Transverse colon (tissue), 3 donors: ENCODE results near the gene C1orf159.

Source experiments
- CTCF ChIP-seq, 5 experiments: fragments of 200-600 bp in 3 of 5; fragments of 450-650 bp in 2 of 5; sonication (generic) in 3 of 5; IDR thresholded peaks; 1 replicate in 2 of 5; 2 replicates in 3 of 5; pipeline ENCODE4 v1.5.1; 2016 to 2017; ENCODE audit warnings: antibody characterized with exemption in 5 of 5, inconsistent platforms in 3 of 5, mild to moderate bottlenecking in 2 of 5, moderate library complexity in 1 of 5
- EP300 ChIP-seq: sonication (generic); formaldehyde crosslinking; IDR thresholded peaks from one replicate; pipeline ENCODE4 v1.6.1; 2017; ENCODE audit warnings: antibody characterized with exemption, low read depth
- POLR2A ChIP-seq: fragments of 450-650 bp; IDR thresholded peaks from one replicate; pipeline ENCODE4 v1.6.1; 2016; ENCODE audit warnings: antibody characterized with exemption, mild to moderate bottlenecking, moderate library complexity

- TF ChIP-seq CTCF (IDR thresholded peaks at IDR 0.05) (no peak), POLR2A (peak; percentile 74), EP300 (no peak)
These were observed 28.4 kb upstream of the C1orf159 start for GRCh38 chr1:1144122-1144842.
